SK-N-SH (cell line): ENCODE results near the gene TANK. TPM values are rescaled to one million over a fixed set of nuclear protein-coding genes. Genes with fewer than 3 reads are reported as not detected.

Source experiments
- CTCF ChIA-PET: fragments of 300-600, 350-600 bp; formaldehyde crosslinking; extraction: SDS; loops from one replicate; lab custom pipeline; 2021; lab: Yijun Ruan, JAX
- POLR2A ChIA-PET: fragments of 350-600 bp; sonication (Branson Sonifier 250); formaldehyde crosslinking; extraction: SDS; loops from one replicate; lab custom pipeline; 2020; ENCODE audit warnings: antibody characterized with exemption, inconsistent platforms; lab: Yijun Ruan, JAX
- DNase-seq: peaks from one replicate; pipeline ENCODE4 v3.0.0; 2012
- H2AFZ ChIP-seq: fragments of 200-600 bp; sonication (generic); 2 replicates; pipeline ENCODE4 v1.8.1; 2016; ENCODE audit warnings: antibody characterized with exemption, mild to moderate bottlenecking, low read depth
- H3F3A ChIP-seq: fragments of 200-600 bp; sonication (generic); replicated peaks from 2 replicates; pipeline ENCODE3; 2016; ENCODE audit warnings: antibody characterized with exemption, mild to moderate bottlenecking; ENCODE audit not compliant: insufficient read depth
- H3K27ac ChIP-seq, 2 experiments: fragments of 200-500 bp in 1 of 2; fragments of 200-600 bp in 1 of 2; sonication (Bioruptor generic) in 1 of 2; sonication (generic), shearing (Covaris generic) in 1 of 2; 2 replicates each; pipeline versions ENCODE4 v1.5.1 to v1.6.1; 2014 to 2016; ENCODE audit warnings: low read depth in 2 of 2, inconsistent platforms in 1 of 2, low read length in 1 of 2, mild to moderate bottlenecking in 1 of 2, mixed read lengths in 1 of 2
- H3K27me3 ChIP-seq: fragments of 200-600 bp; sonication (generic), shearing (Covaris generic); 2 replicates; pipeline ENCODE4 v1.6.1; 2016; ENCODE audit warnings: mixed run types; ENCODE audit not compliant: insufficient read depth
- H3K36me3 ChIP-seq, 2 experiments: fragments of 200-500 bp in 1 of 2; fragments of 200-600 bp in 1 of 2; sonication (Bioruptor generic) in 1 of 2; sonication (generic) in 1 of 2; replicated peaks in 1 of 2; 2 replicates each; pipeline versions ENCODE3 to v1.5.1; 2014 to 2016; ENCODE audit warnings: low read length in 1 of 2, mild to moderate bottlenecking in 1 of 2; ENCODE audit not compliant: insufficient read depth in 2 of 2, control insufficient read depth in 1 of 2
- H3K4me1 ChIP-seq, 2 experiments: fragments of 200-500 bp in 1 of 2; fragments of 200-600 bp in 1 of 2; sonication (Bioruptor generic) in 1 of 2; sonication (generic), shearing (Covaris generic) in 1 of 2; 2 replicates each; pipeline versions ENCODE4 v1.5.1 to v1.6.1; 2014 to 2016; ENCODE audit warnings: low read depth in 1 of 2, low read length in 1 of 2, mixed run types in 1 of 2; ENCODE audit not compliant: insufficient read depth in 2 of 2, control insufficient read depth in 1 of 2
- H3K4me2 ChIP-seq: fragments of 200-600 bp; sonication (generic), shearing (Covaris generic); 2 replicates; pipeline ENCODE4 v1.6.1; 2017; ENCODE audit warnings: mixed run types
- H3K4me3 ChIP-seq, 2 experiments: fragments of 200-500 bp in 1 of 2; fragments of 200-600 bp in 1 of 2; sonication (Bioruptor generic) in 1 of 2; sonication (generic), shearing (Covaris generic) in 1 of 2; 2 replicates each; pipeline versions ENCODE4 v1.5.1 to v1.8.1; 2014 to 2016; ENCODE audit warnings: low read depth in 2 of 2, inconsistent platforms in 1 of 2, low read length in 1 of 2, mild to moderate bottlenecking in 1 of 2, mixed read lengths in 1 of 2, moderate library complexity in 1 of 2
- H3K79me2 ChIP-seq: fragments of 200-600 bp; sonication (generic); 2 replicates; pipeline ENCODE4 v1.8.1; 2017; ENCODE audit warnings: mild to moderate bottlenecking; ENCODE audit not compliant: insufficient read depth
- H3K9ac ChIP-seq: fragments of 200-600 bp; sonication (generic); 2 replicates; pipeline ENCODE4 v1.6.1; 2017; ENCODE audit warnings: mixed run types
- H3K9me2 ChIP-seq: fragments of 200-600 bp; sonication (generic); 2 replicates; pipeline ENCODE4 v1.6.1; 2017; ENCODE audit warnings: mixed run types
- H3K9me3 ChIP-seq: fragments of 200-600 bp; sonication (generic); 2 replicates; pipeline ENCODE4 v1.6.1; 2017; ENCODE audit warnings: mixed run types, mild to moderate bottlenecking, moderate library complexity
- H4K20me1 ChIP-seq: fragments of 200-600 bp; sonication (generic); 2 replicates; pipeline ENCODE4 v1.6.1; 2017; ENCODE audit warnings: mild to moderate bottlenecking, mixed run types; ENCODE audit not compliant: insufficient read depth
- EP300 ChIP-seq, 2 experiments: IDR thresholded peaks; 2 replicates each; pipeline versions ENCODE4 v1.4.0 to v1.6.1; 2012; ENCODE audit warnings: borderline replicate concordance in 1 of 2, low read depth in 1 of 2, low read length in 1 of 2
- FOXJ3 ChIP-seq: sonication (generic); formaldehyde crosslinking; IDR thresholded peaks from 2 replicates; pipeline ENCODE4 v1.5.1; 2020; ENCODE audit warnings: mild to moderate bottlenecking, missing genetic modification reagents
- FOXM1 ChIP-seq: IDR thresholded peaks from 2 replicates; pipeline ENCODE4 v1.4.0; 2012; ENCODE audit warnings: low read depth, mild to moderate bottlenecking
- GABPA ChIP-seq: IDR thresholded peaks from 2 replicates; pipeline ENCODE4 v1.4.0; 2012; ENCODE audit warnings: low read depth, mild to moderate bottlenecking
- GATA2 ChIP-seq: sonication (generic); formaldehyde crosslinking; IDR thresholded peaks from 2 replicates; pipeline ENCODE4 v1.5.0; 2020; ENCODE audit warnings: mild to moderate bottlenecking, missing genetic modification reagents
- JUND ChIP-seq: IDR thresholded peaks from 2 replicates; pipeline ENCODE4 v1.4.0; 2012
- MEF2A ChIP-seq: IDR thresholded peaks from 2 replicates; pipeline ENCODE4 v1.4.0; 2012; ENCODE audit warnings: low read depth, borderline replicate concordance
- NRF1 ChIP-seq: IDR thresholded peaks from 2 replicates; pipeline ENCODE4 v1.6.1; 2012; ENCODE audit warnings: low read depth, mild to moderate bottlenecking, low read length
- RCOR1 ChIP-seq: fragments of 150-350 bp; IDR thresholded peaks from 2 replicates; pipeline ENCODE4 v1.6.1; 2017; ENCODE audit warnings: antibody characterized with exemption, low read length
- RFX5 ChIP-seq: IDR thresholded peaks from 2 replicates; pipeline ENCODE4 v1.6.1; 2012; ENCODE audit warnings: mild to moderate bottlenecking, improper control_type of control experiment, low read length
- RXRA ChIP-seq: IDR thresholded peaks from 2 replicates; pipeline ENCODE4 v1.4.0; 2012; ENCODE audit warnings: low read depth, mild to moderate bottlenecking, borderline replicate concordance
- SMC3 ChIP-seq: IDR thresholded peaks from 2 replicates; pipeline ENCODE4 v1.6.1; 2012; ENCODE audit warnings: low read depth, low read length, improper control_type of control experiment
- USF2 ChIP-seq: fragments of 150-350 bp; IDR thresholded peaks from 2 replicates; pipeline ENCODE4 v1.6.1; 2017; ENCODE audit warnings: antibody characterized with exemption, low read length, low read depth, borderline replicate concordance
- WGBS: methylation state at CpG from one replicate; pipeline ENCODE4 v1.1.6; 2017; ENCODE audit warnings: low lambda C conversion rate; 5-methylcytosine and 5-hydroxymethylcytosine counted together
- polyA plus RNA-seq, 3 experiments: library from polyadenylated mRNA; depleted of rRNA; stranded (reverse); fragments of >200 nt; gene quantifications; 2 replicates each; pipeline ENCODE4 v1.2.3, GENCODE V29; 2012
- TF ChIP-seq, protein P1 (sequence below): IDR thresholded peaks from 2 replicates; pipeline ENCODE4; 2012

TANK gene
- polyA plus RNA-seq, 1 of the 3 experiments (the other 2 are of a cell fraction), result 25.7 TPM

DNA sequence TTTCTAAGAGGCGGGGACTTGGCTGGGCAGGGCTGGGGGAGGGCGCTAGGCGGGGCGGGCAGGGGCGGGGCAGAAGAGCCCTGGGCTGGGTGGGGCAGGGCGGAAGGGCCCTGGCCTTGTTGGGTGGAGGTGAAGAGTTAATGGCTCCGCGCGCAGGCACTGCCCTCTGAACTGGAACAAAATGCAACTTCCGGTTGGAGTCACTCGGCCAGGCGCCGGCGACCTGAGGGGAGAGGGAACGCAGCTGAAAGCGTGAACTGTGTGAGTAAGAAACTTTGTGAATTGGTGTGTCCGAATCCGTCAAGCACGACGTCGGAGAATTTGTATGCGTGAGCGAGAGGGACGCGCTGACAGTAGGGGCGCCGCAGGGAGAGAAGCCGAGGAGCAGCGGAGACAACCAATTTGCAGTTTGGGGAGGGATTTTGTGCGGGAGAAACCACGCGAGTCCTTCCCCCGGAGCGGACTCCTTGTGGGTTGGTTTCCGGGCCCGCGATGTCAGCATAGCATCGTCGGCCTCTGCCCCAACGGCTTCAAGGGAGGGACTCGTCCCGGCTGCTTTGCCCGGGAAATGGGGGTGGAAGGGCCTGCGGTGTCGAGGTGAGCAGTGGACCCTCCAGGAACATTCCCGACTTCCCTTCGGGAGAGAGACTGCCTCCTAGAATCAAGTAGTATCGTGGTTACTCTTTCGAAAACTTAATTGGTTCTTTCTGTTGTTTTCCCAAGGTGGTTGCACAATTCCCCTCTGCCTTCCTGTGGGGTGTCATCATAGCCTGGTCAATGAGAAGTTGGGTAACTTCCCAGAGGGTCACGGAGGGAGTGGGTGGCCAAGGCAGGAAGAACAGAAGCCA lies at the start of gene TANK (continued):
- TF ChIP-seq USF2, result no peak
- TF ChIP-seq RCOR1, result no peak
- peak; percentile 23; the same call in 1 of the 2 replicates for TF ChIP-seq JUND
- TF ChIP-seq EP300 (IDR thresholded peaks at IDR 0.05; ENCODE audit: borderline replicate concordance in 1 of 2, low read depth in 1 of 2, low read length in 1 of 2), result peak in 1 of 2 experiments; percentile 20; a peak in 1 of 4 replicates

DNA sequence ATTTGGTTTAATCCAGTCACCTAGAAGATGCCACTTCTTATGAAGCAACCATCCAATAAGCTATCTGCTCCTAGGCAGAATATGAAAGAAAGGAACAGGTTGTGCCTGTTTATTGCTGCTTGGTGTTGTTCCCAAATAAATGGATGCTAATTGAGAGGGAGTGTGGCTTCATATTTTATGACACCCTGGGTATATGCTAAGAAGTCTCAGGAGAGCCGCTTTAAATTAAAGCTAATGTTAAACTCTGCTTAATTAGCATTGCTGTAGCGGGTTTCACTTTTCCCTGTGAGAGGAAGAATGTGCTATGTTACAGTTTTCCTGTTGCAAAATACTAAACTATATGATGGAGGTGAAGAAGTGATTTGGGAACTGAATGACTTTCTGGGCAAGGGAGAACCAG lies 48.7 kb upstream of the TANK start:
- 95% methylated on average over 2 of the region's 2 CpGs for WGBS
- no peaks in the 10 kb centered on the region for H3F3A ChIP-seq
- no peak overlapping the region for H3K4me2 ChIP-seq
- no peak overlapping the region for H3K27ac ChIP-seq
- no peaks in the 10 kb centered on the region for H3K27me3 ChIP-seq
- H3K36me3 ChIP-seq, result no peaks in the 10 kb centered on the region
- H2AFZ ChIP-seq, result no peak overlapping the region
- no peaks in the 10 kb centered on the region for H4K20me1 ChIP-seq
- no peak for TF ChIP-seq GATA2
- no peak for TF ChIP-seq RXRA
- TF ChIP-seq, protein P1, sequence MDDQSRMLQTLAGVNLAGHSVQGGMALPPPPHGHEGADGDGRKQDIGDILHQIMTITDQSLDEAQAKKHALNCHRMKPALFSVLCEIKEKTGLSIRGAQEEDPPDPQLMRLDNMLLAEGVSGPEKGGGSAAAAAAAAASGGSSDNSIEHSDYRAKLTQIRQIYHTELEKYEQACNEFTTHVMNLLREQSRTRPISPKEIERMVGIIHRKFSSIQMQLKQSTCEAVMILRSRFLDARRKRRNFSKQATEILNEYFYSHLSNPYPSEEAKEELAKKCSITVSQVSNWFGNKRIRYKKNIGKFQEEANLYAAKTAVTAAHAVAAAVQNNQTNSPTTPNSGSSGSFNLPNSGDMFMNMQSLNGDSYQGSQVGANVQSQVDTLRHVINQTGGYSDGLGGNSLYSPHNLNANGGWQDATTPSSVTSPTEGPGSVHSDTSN, result no peak
- no peak for TF ChIP-seq RFX5
- POLR2A ChIA-PET, result no interaction called here
- H3K9me2 ChIP-seq, result no peaks in the 10 kb centered on the region
- H3K79me2 ChIP-seq, result no peaks in the 10 kb centered on the region
- no peak for DNase-seq
- H3K4me1 ChIP-seq, result no peaks in the 10 kb centered on the region; a peak in 1 of 4 replicates
- H3K9me3 ChIP-seq, result no peaks in the 10 kb centered on the region
- H3K9ac ChIP-seq, result no peak overlapping the region
- no peak overlapping the region for H3K4me3 ChIP-seq
- CTCF ChIA-PET, result interaction anchor here (0.8 kb wide), 1 partner anchor 11 kb away, joined by 4 read pairs; no protein-coding TSS in a partner anchor

GRCh38 chr2:161112908-161113307 lies 47.3 kb upstream of the TANK start:
- Histone ChIP-seq H2AFZ (no peak overlapping the region), H3K9me3 (no peaks in the 10 kb centered on the region), H3K36me3 (no peaks in the 10 kb centered on the region), H3K4me2 (no peak overlapping the region), H3K9ac (no peak overlapping the region), H3K27me3 (no peaks in the 10 kb centered on the region), H3K79me2 (no peaks in the 10 kb centered on the region), H3K4me1 (no peaks in the 10 kb centered on the region; a peak in 1 of 4 replicates), H3K9me2 (no peaks in the 10 kb centered on the region), H3K4me3 (no peak overlapping the region), H3F3A (no peaks in the 10 kb centered on the region), H4K20me1 (no peaks in the 10 kb centered on the region), H3K27ac (no peak overlapping the region)
- WGBS, result 95% methylated on average over 1 of the region's 1 CpG
- POLR2A ChIA-PET, result no interaction called here
- TF ChIP-seq FOXM1 (no peak), FOXJ3 (CRISPR knock-in tag) (no peak), SMC3 (no peak), RXRA (no peak), MEF2A (no peak), JUND (no peak), NRF1 (no peak), USF2 (no peak), GABPA (no peak), GATA2 (no peak), RFX5 (no peak)
- CTCF ChIA-PET, result interaction anchor here (1.0 to 1.1 kb wide), 2 partner anchors 49 to 110 kb away, joined by 3 read pairs; no protein-coding TSS in a partner anchor
- DNase-seq, result no peak
